Heart left ventricle (tissue), 13 donors: ENCODE measurements around the gene CDH13.

Experiments used
- CTCF ChIP-seq, 12 donors: fragments of 200-600 bp; sonication (generic) in 4 of 12; IDR thresholded peaks; one replicate each; pipeline versions ENCODE4 v1.5.0 to v1.8.0; 2018 to 2022; ENCODE audit warnings: antibody characterized with exemption in 12 of 12, mild to moderate bottlenecking in 5 of 12
- POLR2A ChIP-seq, 2 donors: fragments of 450-650 bp; IDR thresholded peaks; one replicate each; pipeline ENCODE4 v1.6.1; 2017; ENCODE audit warnings: antibody characterized with exemption in 2 of 2, mild to moderate bottlenecking in 2 of 2, moderate library complexity in 2 of 2
- donor health status: ischemic (EF 13 %, LVEDD 7.1; RV severe dilation, severe dysfunction).
- donor health status: DM: no; HTN: yes; CAD: no.
- donor health status: DM: no; HTN: no; CAD: no.
- donor health status: ischemic (EF 25% LVEDD 6.9; RV normal size, moderate dysfunction).
- donor health status: ischemic (EF 25% LVEDD 5.7; RV mildly dilated, moderate dysfunction).
- donor health status: ischemic (EF 35%, LVEDD 5.7; RV mildly dilated, moderate dysfunction).
- donor health status: nonischemic (EF 11% LVEDD 7.7; RV severe dilation, severe dysfunction).
- donor health status: DM: yes; HTN: yes; CAD: no.
- donor health status: PGD.
- donor health status: ischemic (EF 29% LVEDD 5.4; RV normal size, mild dysfunction).
- donor health status: nonischemic (EF 23%, LVEDD 6.1; RV moderate dilation, normal function).

- TF ChIP-seq CTCF (IDR thresholded peaks at IDR 0.05): no peak
- TF ChIP-seq POLR2A (IDR thresholded peaks at IDR 0.05): no peak
Observed at GRCh38 chr16:83308414-83308813, 681.6 kb downstream of the CDH13 start.
